HepG2 (cell line): Measurements from ENCODE around the gene PPP2R2B. TPM values are rescaled to one million over a fixed set of nuclear protein-coding genes. Genes with fewer than 3 reads are reported as not detected.

ENCODE experiments used
- ATAC-seq: fragments of 200-7000 bp; cut with Tn5 transposase; 3 replicates; pipeline ENCODE4 v1.9.1; 2020; ENCODE audit warnings: mild to moderate bottlenecking, moderate library complexity
- BruUV-seq: library from RNA; stranded (reverse); fragments of 400-500 nt; replicated peaks from 2 replicates; lab custom pipeline; 2021; lab: Mats Ljungman, UMichigan
- CTCF ChIA-PET: fragments of 300-600 bp; formaldehyde crosslinking; extraction: SDS; loops from one replicate; lab custom pipeline; 2021; ENCODE audit warnings: low total read pairs, inconsistent platforms, low intra/inter-chr PET ratio; lab: Yijun Ruan, JAX
- POLR2A ChIA-PET: fragments of 350-600 bp; sonication (Branson Sonifier 250); formaldehyde crosslinking; loops from one replicate; lab custom pipeline; 2020; ENCODE audit warnings: antibody characterized with exemption, inconsistent platforms; lab: Yijun Ruan, JAX
- DNase-seq: peaks from one replicate; pipeline ENCODE4 v3.0.0-alpha.2; 2015; ENCODE audit warnings: low spot score
- FAIRE-seq: peaks from 3 replicates; lab custom pipeline; 2011; peaks lifted over from hg19 to GRCh38; lab: Jason Lieb, UNC
- H2AFZ ChIP-seq: one replicate; pipeline ENCODE4 v1.6.1; 2011; ENCODE audit warnings: low read length, inconsistent platforms
- H3K27ac ChIP-seq: fragments of 300-600 bp; 3 replicates; pipeline ENCODE4 v1.8.0; 2011; ENCODE audit warnings: mixed run types, mild to moderate bottlenecking, mixed read lengths, low read length, inconsistent platforms; ENCODE audit not compliant: insufficient read depth; ENCODE audit errors: extremely low read length
- H3K27me3 ChIP-seq, 2 experiments: fragments of 200-600 bp in 1 of 2; 2 replicates in 1 of 2; 3 replicates in 1 of 2; pipeline versions ENCODE4 v1.6.0 to v1.8.0; 2011; ENCODE audit warnings: low read length in 2 of 2, mild to moderate bottlenecking in 2 of 2, moderate library complexity in 2 of 2, inconsistent platforms in 1 of 2; ENCODE audit not compliant: insufficient read depth in 2 of 2, control insufficient read depth in 1 of 2
- H3K36me3 ChIP-seq, 2 experiments: fragments of 200-600 bp in 1 of 2; replicated peaks in 1 of 2; 2 replicates in 1 of 2; 3 replicates in 1 of 2; pipeline versions ENCODE4 v1.5.1 to v1.8.0; 2011; ENCODE audit warnings: low read length in 2 of 2, inconsistent platforms in 1 of 2; ENCODE audit not compliant: insufficient read depth in 2 of 2, control insufficient read depth in 1 of 2
- H3K4me1 ChIP-seq: 2 replicates; pipeline ENCODE4 v1.5.1; 2012; ENCODE audit warnings: low read length, inconsistent platforms; ENCODE audit not compliant: insufficient read depth
- H3K4me2 ChIP-seq: 2 replicates; pipeline ENCODE4 v1.6.0; 2011; ENCODE audit warnings: low read depth, low read length, inconsistent platforms
- H3K4me3 ChIP-seq, 3 experiments: fragments of 200-600 bp in 1 of 3; sonication (generic), shearing (Covaris generic) in 1 of 3; replicated peaks in 1 of 3; 2 replicates each; pipeline ENCODE4 v1.5.1; 2011 to 2016; ENCODE audit warnings: low read length in 3 of 3, inconsistent platforms in 2 of 3, low read depth in 2 of 3, mild to moderate bottlenecking in 2 of 3, control low read depth in 1 of 3, mixed read lengths in 1 of 3; ENCODE audit not compliant: insufficient read depth in 1 of 3
- H3K79me2 ChIP-seq: one replicate; pipeline ENCODE4 v1.6.1; 2011; ENCODE audit warnings: low read length, inconsistent platforms; ENCODE audit not compliant: insufficient read depth
- H3K9ac ChIP-seq: 2 replicates; pipeline ENCODE4 v1.6.0; 2011; ENCODE audit warnings: mild to moderate bottlenecking, low read depth, low read length, inconsistent platforms; ENCODE audit not compliant: insufficient read depth
- H3K9me3 ChIP-seq: 2 replicates; pipeline ENCODE4 v1.5.1; 2012; ENCODE audit warnings: mild to moderate bottlenecking, low read length
- H4K20me1 ChIP-seq: 2 replicates; pipeline ENCODE4 v1.6.0; 2011; ENCODE audit warnings: inconsistent platforms, mild to moderate bottlenecking, low read length, moderate library complexity; ENCODE audit not compliant: insufficient read depth
- CREM ChIP-seq, 2 experiments: sonication (generic) in 1 of 2; formaldehyde crosslinking in 1 of 2; IDR thresholded peaks; 2 replicates each; pipeline versions ENCODE4 v1.4.0 to v1.6.1; 2016 to 2020; ENCODE audit warnings: antibody characterized with exemption in 1 of 2, mild to moderate bottlenecking in 1 of 2, missing genetic modification reagents in 1 of 2
- DPF2 ChIP-seq: sonication (generic); formaldehyde crosslinking; IDR thresholded peaks from 2 replicates; pipeline ENCODE4 v1.4.0; 2020; ENCODE audit warnings: mild to moderate bottlenecking, low read depth, missing genetic modification reagents, borderline replicate concordance
- HNF1A ChIP-seq, 2 experiments: sonication (generic) in 1 of 2; formaldehyde crosslinking in 1 of 2; IDR thresholded peaks; 2 replicates each; pipeline versions ENCODE4 v1.4.0 to v1.6.1; 2016 to 2020; ENCODE audit warnings: borderline replicate concordance in 1 of 2, low read depth in 1 of 2, mild to moderate bottlenecking in 1 of 2, missing genetic modification reagents in 1 of 2
- MLX ChIP-seq: IDR thresholded peaks from 2 replicates; pipeline ENCODE4 v1.6.1; 2016
- PCBP2 ChIP-seq: fragments of 200-400 bp; formaldehyde crosslinking; optimal IDR thresholded peaks from 2 replicates; pipeline ENCODE3; 2018; ENCODE audit warnings: low read length, low read depth; ENCODE audit not compliant: poor library complexity, severe bottlenecking
- PREB ChIP-seq: sonication (generic); formaldehyde crosslinking; IDR thresholded peaks from 2 replicates; pipeline ENCODE4 v1.4.0; 2020; ENCODE audit warnings: missing genetic modification reagents
- RXRA ChIP-seq: sonication (generic); formaldehyde crosslinking; IDR thresholded peaks from 2 replicates; pipeline ENCODE4 v1.5.1; 2020; ENCODE audit warnings: missing genetic modification reagents
- SRSF1 ChIP-seq: fragments of 200-400 bp; formaldehyde crosslinking; optimal IDR thresholded peaks from 2 replicates; pipeline ENCODE3; 2017; ENCODE audit warnings: mild to moderate bottlenecking, low read depth, low read length, moderate library complexity
- TBX3 ChIP-seq: fragments of 450-650 bp; IDR thresholded peaks from 2 replicates; pipeline ENCODE4 v1.6.1; 2017; ENCODE audit warnings: antibody characterized with exemption, mild to moderate bottlenecking, inconsistent platforms, borderline replicate concordance
- THAP9 ChIP-seq: sonication (generic); formaldehyde crosslinking; IDR thresholded peaks from 2 replicates; pipeline ENCODE4; 2020; ENCODE audit warnings: missing genetic modification reagents, mild to moderate bottlenecking, borderline replicate concordance
- ZFP62 ChIP-seq: sonication (generic); formaldehyde crosslinking; IDR thresholded peaks from 2 replicates; pipeline ENCODE4 v1.4.0; 2020; ENCODE audit warnings: missing genetic modification reagents
- ZNF253 ChIP-seq: sonication (generic); formaldehyde crosslinking; IDR thresholded peaks from 2 replicates; pipeline ENCODE4 v1.8.0; 2022; ENCODE audit warnings: mild to moderate bottlenecking, missing genetic modification reagents, borderline replicate concordance
- ZNF260 ChIP-seq: sonication (generic); formaldehyde crosslinking; IDR thresholded peaks from 2 replicates; pipeline ENCODE4 v1.4.0; 2020; ENCODE audit warnings: missing genetic modification reagents, low read depth, mild to moderate bottlenecking, borderline replicate concordance
- ZNF274 ChIP-seq: sonication (generic); formaldehyde crosslinking; IDR thresholded peaks from 2 replicates; pipeline ENCODE4 v1.5.1; 2020; ENCODE audit warnings: mild to moderate bottlenecking, missing genetic modification reagents
- ZNF782 ChIP-seq: sonication (generic); formaldehyde crosslinking; IDR thresholded peaks from 2 replicates; pipeline ENCODE4 v1.4.0; 2020; ENCODE audit warnings: missing genetic modification reagents, mild to moderate bottlenecking, borderline replicate concordance
- WGBS: methylation state at CpG from one replicate; pipeline ENCODE4 v1.1.6; 2017; ENCODE audit warnings: low lambda C conversion rate; 5-methylcytosine and 5-hydroxymethylcytosine counted together
- in situ Hi-C: cut with HindIII; loops from 2 replicates; pipeline ENCODE4 v1.10.0; 2017; ENCODE audit warnings: low pct_unique_long_range_greater_than_20kb; ENCODE audit not compliant: extremely low pct_ligation_motif_present
- intact Hi-C: fragments of 100-400 bp; cut with micrococcal nuclease; formaldehyde crosslinking; loops from one replicate; pipeline ENCODE4 v1.10.0; 2022; ENCODE audit not compliant: unreplicated experiment
- polyA plus RNA-seq, 8 experiments: library from polyadenylated mRNA; depleted of rRNA in 3 of 8; stranded (reverse) in 7 of 8; unstranded in 1 of 8; fragments of >200 nt; fragmentation: Illumina TruSeq in 4 of 8; extraction: Trizol in 4 of 8; gene quantifications; 2 replicates each; pipeline versions ENCODE4 v1.2.1 to v1.2.3, GENCODE V29; 2011 to 2016; ENCODE audit warnings: low read depth in 4 of 8, missing spikeins in 1 of 8, mixed read lengths in 1 of 8; ENCODE audit not compliant: insufficient read depth in 1 of 8
- total RNA-seq, 5 experiments: library from RNA; depleted of rRNA; stranded (reverse); fragments of >200 nt; fragmentation: Illumina TruSeq; extraction: Trizol; gene quantifications; 2 replicates each; pipeline ENCODE4 v1.2.3, GENCODE V29; 2016; ENCODE audit warnings: low read depth in 1 of 5

Gene PPP2R2B
- total and polyA plus RNA-seq, 2 of the 13 experiments (the other 11 are each of a cell fraction or from before 2014, with no cell fraction given) = not detected

- no peak for FAIRE-seq
- no peaks in the 10 kb centered on the region for H3K4me1 ChIP-seq
- H3K27ac ChIP-seq = no peak overlapping the region
- in situ Hi-C loops = no loop called here
- intact Hi-C loops = no loop called here
- BruUV-seq = no TSS peak
- no peak overlapping the region for H3K9ac ChIP-seq
- WGBS = 4% methylated on average over 3 of the region's 3 CpGs
- H3K79me2 ChIP-seq = no peaks in the 10 kb centered on the region
- CTCF ChIA-PET = no interaction called here
- no peak overlapping the region for H3K4me2 ChIP-seq
- no peaks in the 10 kb centered on the region for H3K9me3 ChIP-seq
- H2AFZ ChIP-seq = no peak overlapping the region
- POLR2A ChIA-PET = no interaction called here
- H3K4me3 ChIP-seq = no peak overlapping the region
- no peak for ATAC-seq
- H3K36me3 ChIP-seq = no peaks in the 10 kb centered on the region
- no peaks in the 10 kb centered on the region for H3K27me3 ChIP-seq
- DNase-seq = no peak
- no peaks in the 10 kb centered on the region for H4K20me1 ChIP-seq
- TF ChIP-seq TBX3 (no peak), RXRA (no peak), PCBP2 (no peak), SRSF1 (no peak), MLX (CRISPR knock-in tag) (no peak), ZFP62 (CRISPR knock-in tag) (no peak), ZNF782 (no peak), CREM (IDR thresholded peaks at IDR 0.05) (no peak), CREM (CRISPR knock-in tag; IDR thresholded peaks at IDR 0.05) (no peak), PREB (CRISPR knock-in tag) (no peak), DPF2 (CRISPR knock-in tag) (no peak), ZNF253 (CRISPR knock-in tag) (no peak), THAP9 (no peak), ZNF260 (CRISPR knock-in tag) (no peak), HNF1A (IDR thresholded peaks at IDR 0.05; ENCODE audit: low read depth) (no peak), HNF1A (CRISPR knock-in tag; IDR thresholded peaks at IDR 0.05; ENCODE audit: borderline replicate concordance) (no peak), ZNF274 (CRISPR knock-in tag) (no peak)
- TF ChIP-seq, all 625 proteins: peak for 0
Measured at GRCh38 chr5:146560205-146560812, 318.2 kb downstream of the PPP2R2B start.
